Skin epidermis (tissue), 12 donors: ENCODE results near the gene TP63.

ENCODE experiments used
- H3K27ac ChIP-seq, 21 experiments: fragments of 200-600 bp; sonication (generic) in 11 of 21; one replicate each; pipeline ENCODE4 v1.5.0; 2020; ENCODE audit warnings: mild to moderate bottlenecking in 3 of 21, inconsistent platforms in 2 of 21, moderate library complexity in 2 of 21
- H3K4me3 ChIP-seq, 7 experiments: fragments of 200-600 bp; sonication (generic) in 2 of 7; one replicate each; pipeline ENCODE4 v1.5.0; 2020; ENCODE audit warnings: inconsistent platforms in 2 of 7, mild to moderate bottlenecking in 2 of 7, moderate library complexity in 1 of 7

TP63 gene

DNA sequence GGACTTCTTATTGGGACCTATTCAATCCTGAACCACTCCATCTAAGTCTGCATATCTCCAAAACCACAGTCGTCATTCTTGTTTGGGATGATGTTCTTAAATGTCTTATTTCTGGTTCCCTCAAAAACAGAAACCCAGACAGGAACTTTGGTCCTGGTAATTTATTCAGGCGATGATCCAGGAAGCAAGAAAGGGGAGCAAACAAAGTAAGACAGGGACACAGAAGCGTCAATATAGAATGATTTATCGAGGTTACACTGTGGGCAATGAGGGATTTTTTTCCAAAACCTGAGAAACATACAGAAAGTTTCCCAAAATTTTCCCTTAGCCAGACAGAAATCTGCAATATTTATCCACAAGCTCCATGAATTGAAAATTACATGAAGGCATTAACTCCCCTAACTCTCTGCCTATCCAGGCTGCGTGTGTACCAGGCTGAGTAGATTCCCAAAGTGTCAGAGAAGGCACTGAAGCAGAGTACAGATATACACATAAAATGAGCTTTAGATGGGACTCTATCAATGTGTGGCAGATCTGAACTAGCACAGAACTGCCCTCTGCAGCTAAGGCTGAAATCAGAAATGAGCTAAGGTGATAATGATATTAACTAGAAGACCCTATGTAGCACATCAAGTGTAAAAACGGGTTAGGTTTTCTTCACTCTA, 43.2 kb downstream of the TP63 start:
- no peak overlapping the region for H3K4me3 ChIP-seq
- no peak overlapping the region for H3K27ac ChIP-seq

- H3K27ac ChIP-seq = no peak overlapping the region
- H3K4me3 ChIP-seq = no peak overlapping the region
These were observed 46.5 kb downstream of the TP63 start for GRCh38 chr3:189677667-189678066.

DNA sequence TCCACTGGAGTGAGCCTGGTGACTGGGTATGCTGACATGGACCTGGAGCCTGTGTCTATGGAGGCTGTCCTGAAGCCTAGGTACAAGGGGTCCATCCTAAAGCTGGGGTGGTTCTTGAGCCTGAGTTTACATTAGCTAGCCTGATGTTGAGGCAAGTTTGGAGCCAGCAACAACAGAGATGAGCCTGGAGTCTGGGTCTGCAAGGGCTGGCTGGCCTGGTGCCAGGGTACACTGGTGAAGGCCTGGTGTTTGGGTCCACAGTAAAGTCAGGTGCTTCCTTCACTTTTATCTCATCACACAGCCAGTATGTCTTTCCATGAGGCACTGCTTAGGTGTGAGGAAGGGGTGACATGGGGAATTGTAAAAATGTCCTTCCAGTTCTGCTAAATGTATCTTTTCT, 49.5 kb downstream of the TP63 start:
- H3K27ac ChIP-seq = no peak overlapping the region
- H3K4me3 ChIP-seq = no peak overlapping the region

DNA sequence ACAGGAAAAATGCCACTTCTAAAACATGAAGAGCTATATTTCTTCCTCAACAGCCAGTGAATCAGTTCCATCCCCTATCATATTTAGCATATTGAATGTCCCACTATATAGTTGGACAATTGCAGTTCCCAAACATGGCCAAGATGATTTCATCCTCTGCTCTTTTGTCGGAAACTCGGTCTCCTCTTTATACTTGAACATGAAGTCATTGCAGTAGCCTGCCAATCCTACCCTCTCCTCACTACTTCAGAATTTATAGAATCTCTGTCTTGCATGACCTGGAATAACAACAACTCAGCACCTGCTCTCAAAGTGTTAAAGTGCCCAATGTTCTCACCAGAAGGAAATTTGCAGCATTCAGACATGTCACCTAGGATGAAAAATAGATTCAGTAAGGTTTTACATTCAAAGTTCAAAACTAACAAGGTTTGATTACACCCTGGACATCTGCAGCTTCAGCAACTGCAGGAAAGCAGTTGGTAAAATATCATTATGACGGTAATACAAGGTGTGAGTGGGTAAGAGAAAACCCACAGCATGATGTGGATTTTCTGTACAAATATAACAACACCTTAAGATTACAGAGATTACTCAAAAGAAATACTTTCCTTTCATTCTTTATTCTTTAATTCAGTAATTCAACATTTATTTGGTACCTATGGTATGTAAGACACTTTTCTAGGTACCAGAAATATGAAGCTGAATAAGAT, 52.5 kb downstream of the TP63 start:
- no peak overlapping the region for H3K4me3 ChIP-seq
- H3K27ac ChIP-seq = no peak overlapping the region

GRCh38 chr3:189684317-189684716, 53.1 kb downstream of the TP63 start:
- Histone ChIP-seq H3K4me3 (no peak overlapping the region), H3K27ac (no peak overlapping the region)

DNA sequence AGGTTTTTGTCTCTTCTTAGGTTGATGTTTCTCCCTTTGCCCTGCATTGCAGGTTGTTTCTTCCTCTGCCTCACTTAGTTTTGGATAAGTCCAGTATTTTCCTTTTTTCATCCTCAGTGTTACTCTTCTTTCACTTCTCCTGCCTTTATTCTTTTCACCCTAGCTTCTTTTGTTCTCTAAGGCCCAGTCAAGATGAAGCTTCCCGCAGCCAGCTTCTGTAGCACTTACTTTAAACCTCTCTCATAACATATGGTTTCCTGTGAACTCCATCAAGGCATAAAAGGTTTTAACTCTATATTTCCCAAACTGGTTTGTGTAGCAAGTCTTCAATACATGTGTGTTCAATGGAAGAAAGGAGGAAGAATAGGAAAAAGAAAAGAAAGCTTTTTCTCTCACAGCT, 54.1 kb downstream of the TP63 start:
- H3K27ac ChIP-seq = no peak overlapping the region
- no peak overlapping the region for H3K4me3 ChIP-seq

GRCh38 chr3:189685860-189686259, 54.7 kb downstream of the TP63 start:
- Histone ChIP-seq H3K27ac (no peak overlapping the region), H3K4me3 (no peak overlapping the region)

DNA sequence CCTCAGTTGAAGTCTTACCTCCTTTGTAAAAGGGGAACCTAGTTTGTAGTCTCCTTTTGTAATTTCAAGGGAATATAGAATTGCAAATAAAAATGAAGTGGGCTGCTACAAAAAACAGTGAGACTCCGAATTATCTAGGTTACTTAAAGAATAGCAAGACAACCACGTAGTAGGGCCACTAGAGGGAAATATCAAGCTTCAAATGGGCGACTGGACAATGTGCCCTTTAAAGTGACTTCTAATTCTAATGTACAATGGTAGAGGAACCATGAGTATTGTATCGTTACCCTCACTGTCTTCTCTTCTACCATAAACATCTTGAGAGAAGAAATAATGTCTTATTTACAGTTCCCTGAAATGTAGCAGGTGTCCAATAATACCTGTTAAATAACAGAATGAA, 56.3 kb downstream of the TP63 start:
- no peak overlapping the region for H3K27ac ChIP-seq
- no peak overlapping the region for H3K4me3 ChIP-seq

- Histone ChIP-seq H3K4me3 (no peak overlapping the region), H3K27ac (no peak overlapping the region)
These were observed 57.1 kb downstream of the TP63 start for GRCh38 chr3:189688262-189688661.

DNA sequence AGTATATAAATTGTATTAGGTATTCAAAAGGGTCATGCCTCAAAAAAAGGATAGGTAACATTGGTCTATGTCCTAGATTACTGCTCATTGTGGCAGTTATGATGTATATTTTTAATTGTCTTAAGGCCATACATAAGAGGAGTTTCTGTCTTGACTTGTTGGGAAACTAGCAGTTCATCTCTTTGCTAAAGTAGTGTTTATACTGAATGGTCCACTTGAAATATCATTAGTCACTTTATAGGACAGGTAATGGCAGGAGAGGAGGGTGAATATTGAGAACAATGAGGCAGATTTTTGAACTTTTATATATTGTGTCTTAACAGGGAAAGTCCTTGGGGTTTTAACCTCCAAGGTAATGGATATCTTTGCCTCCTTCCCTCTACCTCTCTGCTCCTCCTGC, 58.4 kb downstream of the TP63 start:
- no peak overlapping the region for H3K4me3 ChIP-seq
- H3K27ac ChIP-seq = no peak overlapping the region

DNA sequence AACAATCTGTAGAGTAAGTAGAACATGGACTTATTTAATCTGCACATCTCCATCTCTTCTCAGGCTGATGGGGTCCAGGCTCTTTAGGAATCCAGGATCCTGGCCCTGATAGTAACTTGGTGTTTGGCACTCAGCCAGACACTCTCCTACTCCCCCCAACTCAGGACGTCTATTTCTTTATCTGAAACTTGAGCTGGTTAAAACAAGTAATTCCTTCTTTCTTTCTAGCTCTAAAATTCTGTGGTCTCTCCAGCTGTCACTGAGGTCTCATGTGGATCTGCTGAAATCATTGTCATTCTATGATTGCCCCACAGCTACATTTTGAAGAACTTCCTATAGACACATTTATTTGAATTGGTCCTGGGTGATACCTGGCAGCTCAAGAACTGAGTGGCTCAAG, 59.0 kb downstream of the TP63 start:
- Histone ChIP-seq H3K27ac (no peak overlapping the region), H3K4me3 (no peak overlapping the region)

DNA sequence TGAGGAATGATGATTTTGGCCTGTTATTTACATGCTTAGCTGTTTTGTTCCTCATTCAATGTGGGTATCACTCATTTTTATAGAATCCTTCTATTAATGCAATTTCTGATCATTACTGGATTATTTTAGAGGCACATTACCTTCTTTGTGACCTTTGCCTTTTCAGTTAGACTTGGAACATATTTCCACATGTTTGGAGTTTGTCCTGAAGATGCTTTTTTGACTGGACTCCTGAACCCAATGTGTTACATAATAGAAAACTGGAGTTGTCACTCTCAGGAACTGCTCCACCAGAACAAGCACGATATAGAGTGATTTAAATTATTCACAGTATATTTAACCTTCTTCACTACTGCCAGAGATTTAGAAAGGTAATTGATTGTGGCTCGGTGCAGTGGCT, 59.5 kb downstream of the TP63 start:
- H3K4me3 ChIP-seq = no peak overlapping the region
- H3K27ac ChIP-seq = no peak overlapping the region

GRCh38 chr3:189695400-189695799, 64.2 kb downstream of the TP63 start:
- Histone ChIP-seq H3K27ac (no peak overlapping the region), H3K4me3 (no peak overlapping the region)

DNA sequence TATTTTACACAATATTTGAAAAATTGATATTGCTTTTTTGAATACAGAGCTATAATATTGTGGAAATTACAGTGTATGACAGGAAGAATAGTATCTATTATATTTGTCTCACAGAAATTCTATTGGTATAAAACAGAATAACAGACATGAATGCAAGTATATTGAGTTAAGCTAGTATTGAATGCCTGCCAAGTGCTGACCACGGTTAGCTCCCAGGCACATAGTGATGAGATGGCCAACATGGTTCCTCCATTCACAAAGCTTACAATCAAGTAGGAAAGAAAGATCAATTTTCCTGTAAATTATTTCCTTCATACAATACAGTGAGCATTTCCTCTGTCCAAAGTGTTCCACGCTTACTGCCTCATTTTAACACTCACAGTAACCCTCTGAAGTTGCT, 67.6 kb downstream of the TP63 start:
- Histone ChIP-seq H3K27ac (no peak overlapping the region), H3K4me3 (no peak overlapping the region)

DNA sequence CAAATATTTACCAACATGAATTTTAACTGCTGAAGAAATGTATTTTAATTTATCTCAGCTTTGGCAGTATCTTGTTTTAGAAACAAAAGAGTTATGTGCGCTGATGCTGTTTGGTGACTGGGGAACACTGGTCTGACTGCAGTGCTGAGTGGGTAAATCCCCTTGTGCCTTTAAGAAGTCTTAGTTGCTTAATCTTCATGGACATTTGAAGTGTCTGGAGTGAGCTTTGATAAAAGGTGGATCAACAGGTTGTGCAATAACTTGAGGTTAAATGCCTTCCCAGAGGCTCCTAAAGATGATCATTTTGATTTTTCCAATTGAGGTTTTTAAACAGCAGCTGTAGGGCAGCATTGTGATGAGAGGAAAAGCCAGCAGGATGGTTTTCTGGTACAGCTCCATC, 68.7 kb downstream of the TP63 start:
- no peak overlapping the region for H3K27ac ChIP-seq
- H3K4me3 ChIP-seq = no peak overlapping the region

- Histone ChIP-seq H3K4me3 (no peak overlapping the region), H3K27ac (peak overlapping the region in 1 of 21 experiments; percentile 26)
These were observed 71.0 kb downstream of the TP63 start for GRCh38 chr3:189702066-189702646.

GRCh38 chr3:189703865-189704264, 72.7 kb downstream of the TP63 start:
- Histone ChIP-seq H3K4me3 (no peak overlapping the region), H3K27ac (no peak overlapping the region)

- H3K27ac ChIP-seq = no peak overlapping the region
- no peak overlapping the region for H3K4me3 ChIP-seq
These were observed 77.2 kb downstream of the TP63 start for GRCh38 chr3:189708375-189708774.

DNA sequence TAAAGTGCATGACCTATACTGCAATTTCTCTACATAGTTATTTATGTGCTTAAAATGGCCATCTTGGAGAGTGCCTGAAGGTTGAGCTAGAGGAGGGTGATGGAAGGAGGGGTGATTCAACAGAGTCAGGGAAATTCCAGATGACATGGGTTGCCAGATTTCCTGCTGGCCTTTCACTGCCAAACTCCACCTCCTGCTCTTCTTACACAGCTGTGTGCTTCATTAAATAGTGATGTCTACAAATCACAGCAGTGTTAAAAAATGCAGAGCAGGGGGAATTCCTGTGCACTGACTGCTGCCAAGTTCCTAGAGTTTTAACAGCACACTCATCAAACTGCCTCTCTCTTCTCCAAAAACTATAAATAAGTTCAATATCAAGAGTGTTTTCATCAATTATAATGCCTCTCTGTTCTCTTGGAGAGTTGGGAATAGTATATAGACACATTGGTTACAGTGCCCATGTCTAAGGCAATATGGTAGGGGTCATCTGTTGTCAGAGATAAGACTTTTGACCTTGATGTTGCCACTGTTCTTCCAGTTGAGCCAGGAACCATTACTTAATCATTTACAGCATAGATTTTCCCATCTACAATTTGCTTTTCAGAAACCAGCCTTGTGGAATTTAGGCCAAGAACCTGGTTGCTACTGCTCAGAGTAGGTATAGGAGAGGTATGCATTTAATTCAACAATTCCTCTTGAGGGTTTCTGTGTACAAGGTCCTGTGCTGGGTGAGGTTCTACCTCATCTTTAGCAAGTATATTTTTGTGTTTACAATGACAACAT, 79.6 kb downstream of the TP63 start:
- peak overlapping the region in 9 of 21 experiments; percentile 9 to 62 (median 32) for H3K27ac ChIP-seq
- no peak overlapping the region for H3K4me3 ChIP-seq

- H3K4me3 ChIP-seq = no peak overlapping the region
- no peak overlapping the region for H3K27ac ChIP-seq
These were observed 81.8 kb downstream of the TP63 start for GRCh38 chr3:189712906-189713483.
